Fibroblast of the conjunctiva (primary cell): ENCODE measurements around the gene ACO1.

Source experiments
- DNase-seq: peaks from one replicate; pipeline ENCODE4 v3.0.0-alpha.2; 2010; ENCODE audit warnings: low read depth

The ACO1 gene

DNA sequence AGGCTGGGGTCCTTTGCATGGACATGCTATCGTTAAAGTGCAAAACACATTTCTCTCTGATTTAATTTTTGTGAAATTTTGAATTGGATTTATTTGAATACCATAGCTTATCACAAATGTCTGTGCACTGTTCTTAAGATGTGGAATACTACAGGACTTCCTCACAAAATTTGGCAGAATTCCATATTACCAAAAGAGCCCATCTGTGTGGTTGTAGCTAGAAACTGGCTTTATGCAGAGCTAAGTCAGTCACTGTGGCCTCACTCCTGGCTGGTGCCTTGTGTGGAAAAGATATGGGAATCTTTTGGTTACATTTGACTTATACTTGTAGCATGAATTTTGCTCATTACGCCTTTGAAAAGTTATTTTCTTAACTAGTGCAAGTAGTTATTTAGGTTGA lies 35.5 kb downstream of the ACO1 start:
- DNase-seq: no peak

DNA sequence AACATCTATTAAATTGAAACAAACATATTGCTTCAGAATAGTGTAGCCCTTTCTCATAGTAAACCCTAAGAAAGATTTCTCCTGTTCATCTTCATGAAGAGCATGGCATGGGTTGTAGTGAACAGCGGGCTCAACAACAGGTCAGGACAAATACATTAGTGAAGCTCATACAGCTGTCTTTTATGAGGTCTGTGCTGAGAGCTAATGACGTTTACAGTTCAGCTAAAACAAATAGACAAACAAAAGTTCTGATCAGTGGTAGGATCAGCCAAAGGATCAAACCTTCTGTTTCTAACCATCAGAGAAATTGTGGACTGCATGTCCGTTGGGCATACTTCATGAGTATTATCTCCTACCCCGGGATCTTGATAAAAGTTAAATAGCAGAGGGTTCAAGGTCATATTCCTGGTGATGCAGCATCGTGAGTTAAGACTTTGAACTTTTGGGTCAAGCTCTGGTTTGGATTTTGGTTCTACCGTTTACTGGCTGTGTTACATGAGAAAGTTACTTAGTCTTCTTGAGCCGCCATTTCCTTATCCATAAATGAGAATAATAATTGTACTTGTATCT lies 37.9 kb downstream of the ACO1 start:
- DNase-seq: no peak

DNA sequence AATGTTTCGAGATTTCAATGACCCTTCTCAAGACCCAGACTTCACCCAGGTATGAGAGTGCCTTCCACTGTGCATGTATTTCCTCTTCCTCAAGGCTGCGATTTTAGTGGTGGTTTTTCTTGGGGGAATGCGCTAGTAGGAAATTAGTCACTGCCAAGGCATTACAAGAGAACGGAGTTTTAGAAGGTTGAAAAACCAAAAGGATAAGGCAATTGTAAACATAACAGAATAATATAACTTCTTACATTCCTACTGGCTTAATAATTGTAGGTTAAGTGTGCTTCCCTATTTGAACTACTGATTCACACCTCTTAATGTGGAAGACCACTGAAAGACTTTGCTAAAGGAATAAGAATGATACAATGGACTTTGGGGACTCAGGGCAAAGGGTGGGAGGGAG lies 38.9 kb downstream of the ACO1 start:
- no peak for DNase-seq

DNA sequence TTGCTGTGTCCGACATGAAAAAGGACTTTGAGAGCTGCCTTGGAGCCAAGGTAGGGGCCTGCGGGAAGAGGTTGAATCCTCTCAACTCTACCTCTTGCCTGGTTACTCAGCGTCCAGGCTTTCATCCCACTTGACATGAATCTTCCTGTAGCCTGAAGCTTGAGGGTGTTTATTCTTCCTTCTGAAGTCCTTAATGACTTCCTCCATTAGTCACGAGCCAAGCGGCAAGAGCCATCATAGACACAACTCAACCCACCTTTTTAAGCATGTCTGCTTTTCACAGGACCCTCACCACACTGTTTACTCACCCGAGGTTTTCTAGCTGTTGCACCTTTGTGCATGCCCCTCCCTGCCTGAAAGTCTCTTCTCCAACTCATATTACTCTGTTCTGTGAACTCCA lies 40.2 kb downstream of the ACO1 start:
- no peak for DNase-seq

DNA sequence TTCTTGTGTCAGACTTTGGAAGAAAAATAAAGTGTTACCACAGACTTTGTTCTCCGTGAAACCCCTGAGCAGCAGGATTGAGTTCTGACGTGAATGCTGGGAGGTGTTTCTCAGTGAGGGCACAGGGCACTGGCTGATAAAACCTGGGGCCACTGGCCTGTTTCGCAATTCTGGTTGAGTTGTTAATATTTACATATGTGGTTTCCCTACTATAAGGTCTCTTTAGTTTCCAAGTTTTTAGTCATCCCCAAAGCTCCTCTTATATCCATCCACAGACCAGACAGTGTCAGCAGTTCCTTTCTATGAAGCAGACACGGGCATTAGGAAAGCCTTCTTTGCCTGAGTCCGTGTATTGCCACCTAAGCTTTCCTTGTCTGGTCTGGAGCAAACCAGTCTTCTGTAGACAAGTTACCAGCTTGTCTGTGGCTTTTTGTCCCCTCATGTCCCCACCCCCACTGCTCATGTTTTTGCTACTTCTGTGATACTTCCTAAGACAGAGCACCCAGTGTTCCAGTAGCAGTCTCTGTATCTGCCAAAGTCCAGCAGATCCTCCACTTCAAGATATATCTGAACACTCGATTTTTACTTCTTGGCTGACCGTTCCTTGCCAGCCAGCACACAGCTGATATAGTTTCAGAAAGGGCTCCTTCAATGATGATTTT lies 42.0 kb downstream of the ACO1 start:
- DNase-seq: peak; percentile 37

DNA sequence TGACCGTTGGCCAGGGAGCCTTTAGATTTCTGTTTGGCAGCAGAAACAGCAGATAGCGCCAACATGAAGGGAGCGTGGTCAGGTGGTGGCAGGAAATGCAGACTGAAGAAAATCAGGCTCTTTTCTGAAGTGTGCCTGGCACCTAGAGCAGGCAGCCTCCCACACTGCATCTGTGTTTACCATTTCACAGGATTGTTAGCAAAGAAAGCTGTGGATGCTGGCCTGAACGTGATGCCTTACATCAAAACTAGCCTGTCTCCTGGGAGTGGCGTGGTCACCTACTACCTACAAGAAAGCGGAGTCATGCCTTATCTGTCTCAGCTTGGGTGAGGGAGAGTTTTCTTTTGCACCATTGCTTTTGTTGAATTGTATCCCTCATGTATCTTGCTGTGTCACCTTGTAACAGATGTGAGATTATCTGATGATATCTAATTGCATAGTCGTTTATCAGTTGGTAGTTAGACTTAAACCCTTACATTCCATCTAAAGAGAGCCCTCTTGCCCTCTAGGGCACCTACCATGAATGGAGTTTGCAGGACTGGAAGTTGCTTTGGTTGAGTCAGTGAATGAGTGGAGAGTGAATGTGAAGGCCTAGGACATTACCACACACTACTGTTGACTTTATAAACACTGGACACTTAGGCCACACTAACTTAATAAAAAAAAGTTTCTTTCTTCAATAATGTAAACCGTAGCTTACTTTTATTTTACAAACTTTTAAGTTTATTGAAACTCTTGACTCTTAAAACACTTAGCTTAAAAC lies 42.8 kb downstream of the ACO1 start:
- no peak for DNase-seq

DNA sequence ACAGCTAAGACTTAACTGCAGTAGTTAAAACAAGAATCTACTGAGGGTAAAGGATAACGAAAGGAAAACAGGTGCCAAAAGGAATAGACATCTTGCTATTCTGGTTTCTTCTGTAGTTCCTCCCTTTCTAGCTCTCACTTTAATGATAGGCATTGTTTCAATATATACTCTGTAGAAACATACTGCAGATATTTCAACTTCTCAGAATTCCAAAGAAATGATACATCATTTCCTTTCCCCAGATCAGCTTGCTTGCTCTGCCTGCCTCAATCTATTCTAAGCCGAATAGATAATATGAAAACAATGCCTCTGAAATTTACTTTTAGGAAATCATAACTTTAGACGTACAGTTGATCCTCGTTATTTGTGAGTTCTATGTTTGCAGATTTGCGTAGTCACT lies 46.3 kb downstream of the ACO1 start:
- peak; percentile 9 for DNase-seq

DNA sequence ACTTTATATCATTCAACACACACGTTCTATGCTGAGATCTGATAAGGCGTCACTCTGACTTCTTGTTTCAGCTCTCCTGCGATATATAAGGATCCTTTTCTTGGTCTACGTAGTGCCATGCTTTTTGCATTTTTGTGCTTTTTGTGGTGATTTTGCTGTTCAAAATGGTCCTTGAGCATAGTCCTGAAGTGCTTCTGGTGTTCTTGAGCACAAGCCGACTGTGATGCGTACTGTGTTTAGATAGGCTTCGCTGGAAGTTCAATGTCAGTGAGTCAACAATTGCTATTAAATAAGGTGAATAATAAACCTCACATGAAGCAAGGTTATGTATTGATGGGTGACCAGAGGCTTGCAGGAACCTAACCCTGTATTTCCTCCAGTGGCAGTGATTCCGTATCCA lies 46.8 kb downstream of the ACO1 start:
- DNase-seq: no peak

DNA sequence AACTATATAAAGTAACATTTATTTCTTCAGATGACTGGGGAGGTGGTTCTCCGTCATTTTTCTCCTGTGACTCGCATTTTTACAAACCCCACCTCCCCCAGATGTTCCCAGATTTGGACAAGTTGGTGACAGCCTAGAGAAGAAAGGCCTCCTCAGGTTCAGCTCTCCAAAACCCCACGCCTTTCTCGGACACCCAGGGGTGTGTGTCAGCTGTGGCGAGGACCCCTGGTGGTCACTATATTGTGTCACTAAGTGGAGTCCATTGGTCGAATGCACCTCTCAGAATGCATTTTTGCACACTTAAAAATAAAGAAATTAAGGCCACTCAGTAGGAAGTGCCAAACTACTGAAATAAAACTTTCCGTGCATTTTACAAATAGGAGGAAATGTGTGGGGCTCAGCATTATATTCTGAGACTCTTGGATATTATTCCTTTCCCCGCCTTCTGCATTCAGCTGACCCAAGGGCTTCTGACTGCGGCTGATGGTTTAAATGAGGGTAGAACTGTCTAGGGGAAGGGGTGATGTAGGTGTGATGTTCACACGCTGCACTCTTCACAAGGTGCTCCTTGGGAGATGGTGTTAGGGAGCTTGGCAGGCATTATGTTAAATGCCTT lies 47.6 kb downstream of the ACO1 start:
- no peak for DNase-seq

DNA sequence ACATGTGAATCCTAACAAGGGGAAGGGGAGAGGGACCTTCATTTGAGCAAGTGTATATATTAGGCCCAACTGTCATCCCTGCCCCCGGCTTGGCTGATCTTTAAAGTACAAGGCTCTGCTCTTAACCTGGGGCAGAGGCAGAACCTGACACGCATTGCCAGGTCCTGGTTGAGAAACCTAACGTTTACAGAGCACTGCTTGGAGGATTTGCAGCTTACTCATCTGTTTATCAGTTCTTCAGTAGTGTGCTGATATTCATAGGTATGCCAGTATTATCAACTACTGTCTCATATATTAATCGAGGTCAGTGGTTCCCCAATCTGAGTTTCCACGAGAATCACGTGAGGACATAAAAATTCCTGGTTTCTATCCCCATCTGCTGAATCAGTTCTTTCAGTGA lies 50.4 kb downstream of the ACO1 start:
- no peak for DNase-seq

DNA sequence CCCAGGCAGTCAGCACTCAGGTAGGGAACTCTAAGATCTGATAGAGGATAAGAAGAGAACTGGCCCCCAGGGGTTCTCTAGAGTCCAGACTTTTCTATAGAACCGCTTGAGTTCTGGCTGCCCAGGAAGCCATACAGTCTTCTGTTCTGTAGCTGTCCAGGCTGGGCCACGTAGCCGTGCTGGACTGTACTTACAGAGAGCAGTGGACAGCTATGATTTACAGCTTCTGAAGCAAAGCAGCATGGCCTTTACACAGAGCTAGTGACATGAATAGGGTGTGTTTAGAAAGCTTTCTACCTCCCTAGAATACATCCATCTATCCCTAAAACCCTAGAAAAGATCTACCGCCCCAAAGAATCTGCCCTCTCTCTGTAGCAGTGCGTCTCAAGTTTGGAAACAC lies 57.2 kb downstream of the ACO1 start:
- DNase-seq: no peak

DNA sequence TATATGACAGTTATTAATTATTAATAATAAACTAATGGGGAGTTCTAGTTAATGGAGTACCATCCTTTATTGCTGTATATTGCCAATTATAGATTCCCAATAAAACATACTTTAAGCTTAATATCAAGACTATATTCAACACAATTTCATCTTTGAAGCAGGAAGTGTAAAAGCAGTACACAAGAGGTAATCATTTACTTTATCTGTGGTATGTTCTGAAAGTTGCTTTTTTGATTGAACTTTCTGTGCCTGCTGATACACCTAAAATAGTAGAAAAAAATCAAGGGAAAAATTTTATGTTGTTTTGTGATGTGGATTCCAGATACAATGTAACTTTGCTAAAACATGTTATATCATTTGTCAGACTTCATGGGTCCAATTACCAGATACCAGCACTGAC lies 58.0 kb downstream of the ACO1 start:
- DNase-seq: no peak

DNA sequence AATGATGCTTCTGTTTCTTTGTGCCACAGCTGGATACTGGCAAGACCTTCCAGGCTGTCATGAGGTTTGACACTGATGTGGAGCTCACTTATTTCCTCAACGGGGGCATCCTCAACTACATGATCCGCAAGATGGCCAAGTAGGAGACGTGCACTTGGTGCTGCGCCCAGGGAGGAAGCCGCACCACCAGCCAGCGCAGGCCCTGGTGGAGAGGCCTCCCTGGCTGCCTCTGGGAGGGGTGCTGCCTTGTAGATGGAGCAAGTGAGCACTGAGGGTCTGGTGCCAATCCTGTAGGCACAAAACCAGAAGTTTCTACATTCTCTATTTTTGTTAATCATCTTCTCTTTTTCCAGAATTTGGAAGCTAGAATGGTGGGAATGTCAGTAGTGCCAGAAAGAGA lies 65.5 kb downstream of the ACO1 start:
- no peak for DNase-seq

DNA sequence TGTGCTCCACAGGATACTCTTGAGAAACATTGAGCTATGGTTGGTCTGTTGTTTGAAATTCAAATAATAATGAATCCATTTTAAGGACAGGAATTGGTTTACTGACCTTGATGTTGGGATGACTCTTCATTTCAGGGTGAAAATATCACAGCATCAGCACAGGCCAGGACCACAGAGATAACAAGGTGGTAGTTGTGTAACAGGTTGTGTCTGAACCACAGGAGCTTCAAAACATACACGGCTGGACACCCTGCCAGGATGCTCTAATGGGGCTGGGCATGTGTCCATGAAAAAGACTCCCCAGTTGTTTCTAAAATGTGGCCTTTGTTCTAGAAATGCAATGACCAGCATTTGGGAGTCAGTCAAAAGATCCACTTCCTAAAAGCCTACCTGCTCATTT lies 69.8 kb downstream of the ACO1 start:
- DNase-seq: no peak

DNA sequence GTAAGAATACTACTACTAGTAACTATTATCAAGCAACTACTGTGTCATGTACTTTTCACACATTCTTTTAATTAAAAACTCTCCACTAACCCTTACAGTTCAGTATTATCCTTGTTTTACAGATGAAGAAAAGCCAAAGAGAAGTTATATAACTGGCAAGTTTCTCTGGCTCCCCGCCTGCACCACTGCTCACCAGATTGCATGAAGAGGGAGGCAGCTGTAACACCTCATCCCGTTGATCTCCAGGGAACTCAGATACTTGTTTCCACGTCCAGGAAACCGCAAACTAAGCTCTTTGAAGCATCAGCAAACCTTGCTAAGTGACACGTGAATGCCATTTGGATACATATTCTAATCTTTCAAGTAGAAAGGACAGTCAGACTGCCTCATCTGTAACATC lies 71.3 kb downstream of the ACO1 start:
- no peak for DNase-seq

DNA sequence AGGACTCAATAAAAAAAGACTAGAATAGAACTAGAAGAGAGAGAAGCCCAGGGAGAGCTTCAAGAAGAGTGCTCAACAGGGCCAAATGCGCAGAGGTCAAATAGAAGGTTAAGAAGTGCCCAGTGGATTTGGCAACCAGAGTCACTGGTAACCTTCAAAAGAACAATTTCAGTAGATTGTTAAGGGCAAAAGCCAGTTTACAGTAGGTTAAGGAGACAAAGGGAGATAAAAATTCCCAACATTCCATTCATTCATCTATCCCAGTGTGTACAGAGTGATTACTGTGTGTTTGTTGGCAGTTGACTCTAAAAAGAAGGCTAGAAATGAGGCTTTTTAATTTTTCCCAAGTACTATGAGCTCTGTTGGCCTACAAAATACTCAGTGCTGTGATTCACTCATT lies 72.1 kb downstream of the ACO1 start:
- DNase-seq: no peak

DNA sequence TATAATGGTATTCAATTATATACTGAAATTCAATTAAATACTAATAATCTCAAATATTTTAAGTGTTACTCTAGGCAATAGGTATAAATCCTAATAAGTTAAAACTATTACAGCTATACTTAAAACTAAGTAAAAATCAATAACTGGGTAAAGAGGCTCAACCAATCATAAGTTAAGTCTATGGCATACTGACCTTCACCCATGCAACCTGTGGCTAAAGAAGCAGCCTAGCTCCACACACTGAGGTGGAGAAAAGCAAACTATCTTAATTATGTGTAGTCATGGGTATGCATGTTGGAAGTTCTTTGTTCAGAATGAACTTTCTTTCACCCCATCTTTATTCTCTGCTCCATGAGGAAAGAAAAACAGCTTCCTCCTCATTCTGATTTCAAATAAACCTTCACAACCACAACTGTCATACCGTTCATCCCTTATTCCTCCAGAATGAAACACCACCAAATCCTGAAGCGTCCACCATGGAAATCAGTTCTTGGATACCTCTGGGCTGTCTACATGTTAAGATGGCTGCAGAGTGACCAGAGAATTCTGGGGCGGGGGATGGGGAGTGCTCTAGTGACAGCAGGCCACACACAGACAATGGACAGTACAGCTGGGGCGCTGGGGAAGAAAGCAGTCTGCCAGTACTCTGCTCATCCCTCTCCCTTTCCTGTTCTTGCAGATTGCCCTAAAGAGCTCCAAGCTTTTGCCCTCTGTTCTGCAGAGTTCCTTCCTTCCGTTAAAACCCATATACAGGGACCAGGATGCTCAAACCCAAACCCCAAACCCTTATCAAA lies 79.3 kb downstream of the ACO1 start:
- DNase-seq: no peak

DNA sequence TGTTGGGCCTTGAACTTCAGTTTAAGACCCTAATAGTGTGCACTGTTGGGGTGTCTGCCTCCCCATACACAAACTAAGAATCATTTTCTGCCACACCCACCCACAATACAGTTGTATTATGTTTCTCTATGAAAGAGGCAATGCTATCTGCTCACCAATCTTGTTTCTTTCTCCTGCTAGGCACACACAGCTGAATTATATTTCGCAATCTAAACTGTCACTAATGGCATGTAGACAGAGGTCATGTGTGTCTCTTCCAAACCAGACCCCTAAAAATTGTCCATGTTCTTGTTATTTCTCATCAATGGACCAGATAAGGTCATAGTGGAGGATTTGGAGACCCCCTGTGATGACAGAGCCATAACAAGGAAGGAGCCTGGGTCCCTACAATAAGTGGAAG lies 84.3 kb downstream of the ACO1 start:
- no peak for DNase-seq

DNA sequence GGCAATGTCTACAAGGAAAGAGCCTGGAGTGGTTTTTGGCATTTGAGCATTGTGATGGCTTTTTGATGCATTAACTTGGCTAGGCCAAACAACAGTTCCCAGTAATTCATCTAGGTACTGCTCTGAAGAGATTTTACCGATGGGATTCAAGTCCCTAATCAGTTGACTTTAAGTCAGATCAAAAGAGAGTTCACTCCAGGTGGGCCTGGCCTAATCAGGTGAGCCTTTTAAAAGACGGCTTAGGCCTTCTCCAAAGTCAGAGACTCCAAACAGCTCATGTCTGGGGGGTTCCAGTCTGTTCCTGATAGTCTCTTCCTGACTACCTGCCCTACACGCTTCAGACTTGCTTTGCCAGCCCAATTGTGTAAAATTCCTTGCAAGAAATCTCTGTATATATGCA lies 87.9 kb downstream of the ACO1 start:
- no peak for DNase-seq

DNA sequence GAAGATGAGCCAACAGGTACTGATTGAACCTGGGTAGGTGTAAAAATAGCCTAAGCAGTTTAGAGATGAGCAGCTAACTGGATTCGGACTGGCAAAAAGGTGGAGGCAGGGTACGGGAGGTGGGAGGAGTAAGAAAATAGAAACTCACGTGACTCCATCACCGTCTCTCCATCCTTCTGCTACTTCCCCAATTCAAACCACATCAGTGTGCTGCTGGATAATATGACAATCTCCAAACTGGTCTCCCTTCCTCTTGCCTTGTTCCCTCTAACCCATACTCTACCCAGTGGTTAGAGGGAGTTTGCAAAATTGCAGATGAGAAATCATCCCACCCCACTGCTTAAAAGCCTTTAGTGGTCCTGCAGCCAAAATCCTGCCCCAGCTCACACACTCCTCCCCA lies 98.9 kb downstream of the ACO1 start:
- no peak for DNase-seq

DNA sequence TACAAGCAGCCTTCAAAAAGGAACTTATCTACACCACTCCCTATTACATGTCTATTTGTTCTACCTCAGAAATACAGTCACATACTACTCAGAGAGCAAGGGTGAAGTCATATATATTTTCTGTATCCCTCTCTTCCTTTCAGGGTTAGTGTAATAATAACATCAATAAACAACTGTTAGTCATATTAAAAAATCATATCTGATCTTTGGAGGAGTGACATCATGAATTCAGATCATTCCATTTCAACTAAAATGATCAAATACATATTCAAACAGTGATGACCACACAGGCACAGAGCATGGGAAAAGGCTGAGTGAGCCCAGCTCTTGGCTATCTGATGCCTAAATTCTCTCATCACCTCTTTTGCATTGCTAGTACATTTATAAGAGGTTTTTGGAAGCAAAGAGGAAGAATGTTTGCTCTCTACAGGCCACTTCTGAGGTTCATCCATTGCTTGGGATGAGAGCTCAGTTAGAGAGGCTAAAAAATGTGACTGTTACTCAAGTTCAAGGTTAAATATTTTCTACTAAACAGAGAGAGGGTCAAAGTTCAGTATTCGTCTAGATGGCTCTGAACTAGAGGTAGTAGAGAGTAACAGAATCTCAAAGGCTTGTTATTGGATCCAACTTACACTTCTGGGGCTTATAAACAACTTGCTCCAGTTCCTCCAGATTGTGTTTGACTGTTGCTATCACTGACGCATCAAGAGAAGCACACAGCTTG lies 102.6 kb downstream of the ACO1 start:
- DNase-seq: no peak

DNA sequence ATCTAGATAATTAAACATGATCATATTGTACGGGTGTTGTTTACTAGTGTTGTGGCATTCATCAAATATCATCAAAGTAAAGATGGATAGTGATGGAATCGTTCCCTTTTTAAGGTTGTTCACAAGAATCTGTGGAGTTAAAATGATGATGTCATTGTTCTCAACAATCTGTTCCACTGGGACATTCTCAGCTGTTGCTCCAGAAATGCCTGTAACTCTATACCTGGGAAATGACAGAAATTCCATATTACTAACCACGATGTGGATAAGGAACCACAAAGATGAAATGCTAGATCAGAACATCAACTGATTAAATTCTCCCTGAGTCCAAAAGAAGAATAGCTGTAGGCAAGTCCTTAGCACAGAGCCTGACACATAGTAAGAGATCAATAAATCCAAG lies 103.5 kb downstream of the ACO1 start:
- DNase-seq: no peak
